IPS DF 4.7 (cell line): Measurements from ENCODE around the gene ENGASE.

ENCODE experiments used
- DNase-seq: peaks from one replicate; pipeline ENCODE4 v3.0.0-alpha.2; 2013; ENCODE audit warnings: low spot score; ENCODE audit errors: extremely low read depth

The ENGASE gene

GRCh38 chr17:79135628-79136405, 61.2 kb downstream of the ENGASE start:
- no peak for DNase-seq
